ENCODE measurements around the gene CALCA.

The CALCA gene

GRCh38 chr11:14980854-14981253, 8.7 kb upstream of the CALCA start:
- Histone ChIP-seq H3K4me3 (ENCODE audit: insufficient read depth, low read length, poor library complexity, severe bottlenecking) (no peak overlapping the region), H3K36me3 (ENCODE audit: low read length) (no peaks in the 10 kb centered on the region), H3K27ac (ENCODE audit: low read depth, low read length) (no peak overlapping the region), H2AFZ (ENCODE audit: low read depth, low read length, severe bottlenecking) (no peak overlapping the region), H4K20me1 (ENCODE audit: low read depth, low read length) (no peaks in the 10 kb centered on the region), H3K27me3 (ENCODE audit: low read length) (no peaks in the 10 kb centered on the region), H3K9me3 (ENCODE audit: insufficient read depth, low read length) (no peaks in the 10 kb centered on the region), H3K9ac (ENCODE audit: low read length) (no peak overlapping the region), H3K9me2 (replicated peaks; ENCODE audit: insufficient read depth, low read length) (no peaks in the 10 kb centered on the region), H3K4me2 (ENCODE audit: low read depth, low read length, poor library complexity, severe bottlenecking) (no peak overlapping the region), H3F3A (ENCODE audit: insufficient read depth) (no peaks in the 10 kb centered on the region), H3K79me2 (ENCODE audit: insufficient read depth, low read length) (no peaks in the 10 kb centered on the region)
- no peak for TF ChIP-seq CTCF (IDR thresholded peaks at IDR 0.05; ENCODE audit: insufficient read depth, low read length, poor library complexity, severe bottlenecking)
- no peak for TF ChIP-seq EZH2phosphoT487 (conservative IDR thresholded peaks at IDR 0.05; ENCODE audit: low read length)

DNA sequence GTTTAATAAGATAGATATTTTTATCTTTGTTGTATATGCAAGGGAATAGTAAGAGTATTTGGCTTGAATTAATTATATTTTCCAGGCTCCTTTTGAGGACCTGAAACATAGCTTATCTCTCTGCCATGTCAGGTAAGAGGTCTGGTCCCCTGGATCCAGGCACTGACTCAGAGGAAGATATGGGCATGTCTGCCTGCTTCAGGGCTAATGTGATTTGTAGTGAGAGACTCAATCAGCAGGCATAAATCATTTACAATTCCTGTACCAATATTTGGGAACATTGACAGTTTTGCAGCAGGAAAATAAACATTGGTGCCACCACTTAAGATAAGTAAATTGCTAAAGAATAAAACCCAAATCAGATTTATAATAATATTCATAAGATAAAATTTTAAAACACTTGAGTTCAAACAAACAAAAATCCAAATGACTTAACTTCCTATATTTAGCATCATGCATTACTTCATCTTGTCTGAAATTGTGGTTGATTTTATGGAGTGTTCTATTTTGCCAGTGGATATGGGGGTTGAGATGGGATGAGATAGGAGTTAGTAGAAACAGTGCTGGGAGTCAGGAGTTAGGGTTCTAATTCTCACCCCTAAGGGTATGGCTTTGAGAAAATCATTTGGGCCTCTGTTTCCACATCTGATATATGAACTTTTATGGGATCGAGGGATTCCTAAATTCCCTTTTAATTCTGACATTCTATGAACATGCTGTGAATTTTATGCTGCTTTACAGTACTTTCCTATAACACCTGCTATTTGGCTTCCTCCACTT, 5.1 kb upstream of the CALCA start:
- Histone ChIP-seq H3K4me3 (ENCODE audit: insufficient read depth, low read length, poor library complexity, severe bottlenecking) (no peak overlapping the region), H3K27me3 (ENCODE audit: low read length) (no peaks in the 10 kb centered on the region), H3K9me2 (replicated peaks; ENCODE audit: insufficient read depth, low read length) (no peaks in the 10 kb centered on the region), H3F3A (ENCODE audit: insufficient read depth) (no peaks in the 10 kb centered on the region), H3K79me2 (ENCODE audit: insufficient read depth, low read length) (no peaks in the 10 kb centered on the region), H3K4me2 (ENCODE audit: low read depth, low read length, poor library complexity, severe bottlenecking) (no peak overlapping the region), H3K27ac (ENCODE audit: low read depth, low read length) (no peak overlapping the region), H3K9me3 (ENCODE audit: insufficient read depth, low read length) (no peaks in the 10 kb centered on the region), H2AFZ (ENCODE audit: low read depth, low read length, severe bottlenecking) (no peak overlapping the region), H4K20me1 (ENCODE audit: low read depth, low read length) (no peaks in the 10 kb centered on the region), H3K36me3 (ENCODE audit: low read length) (no peaks in the 10 kb centered on the region), H3K9ac (ENCODE audit: low read length) (no peak overlapping the region)
- TF ChIP-seq CTCF (IDR thresholded peaks at IDR 0.05; ENCODE audit: insufficient read depth, low read length, poor library complexity, severe bottlenecking) (no peak), EZH2phosphoT487 (conservative IDR thresholded peaks at IDR 0.05; ENCODE audit: low read length) (no peak)

- Histone ChIP-seq H3K9me2 (replicated peaks; ENCODE audit: insufficient read depth, low read length) (no peaks in the 10 kb centered on the region), H3F3A (ENCODE audit: insufficient read depth) (no peaks in the 10 kb centered on the region), H3K4me3 (ENCODE audit: insufficient read depth, low read length, poor library complexity, severe bottlenecking) (no peak overlapping the region), H3K9me3 (ENCODE audit: insufficient read depth, low read length) (no peaks in the 10 kb centered on the region), H3K9ac (ENCODE audit: low read length) (no peak overlapping the region), H3K79me2 (ENCODE audit: insufficient read depth, low read length) (no peaks in the 10 kb centered on the region), H3K27ac (ENCODE audit: low read depth, low read length) (no peak overlapping the region), H2AFZ (ENCODE audit: low read depth, low read length, severe bottlenecking) (no peak overlapping the region), H3K36me3 (ENCODE audit: low read length) (no peaks in the 10 kb centered on the region), H3K27me3 (ENCODE audit: low read length) (no peaks in the 10 kb centered on the region), H3K4me2 (ENCODE audit: low read depth, low read length, poor library complexity, severe bottlenecking) (no peak overlapping the region), H4K20me1 (ENCODE audit: low read depth, low read length) (no peaks in the 10 kb centered on the region)
- TF ChIP-seq EZH2phosphoT487 (conservative IDR thresholded peaks at IDR 0.05; ENCODE audit: low read length), result no peak
- no peak for TF ChIP-seq CTCF (IDR thresholded peaks at IDR 0.05; ENCODE audit: insufficient read depth, low read length, poor library complexity, severe bottlenecking)
Observed at GRCh38 chr11:14975252-14975587, 3.1 kb upstream of the CALCA start.
